ENCODE measurements around the gene ZMIZ2.
"Not testable (repeated sequence)": the region's sequence is repeated elsewhere in the genome, so short reads cannot be mapped to it uniquely, and the experiment has no call there.

Gene ZMIZ2

DNA sequence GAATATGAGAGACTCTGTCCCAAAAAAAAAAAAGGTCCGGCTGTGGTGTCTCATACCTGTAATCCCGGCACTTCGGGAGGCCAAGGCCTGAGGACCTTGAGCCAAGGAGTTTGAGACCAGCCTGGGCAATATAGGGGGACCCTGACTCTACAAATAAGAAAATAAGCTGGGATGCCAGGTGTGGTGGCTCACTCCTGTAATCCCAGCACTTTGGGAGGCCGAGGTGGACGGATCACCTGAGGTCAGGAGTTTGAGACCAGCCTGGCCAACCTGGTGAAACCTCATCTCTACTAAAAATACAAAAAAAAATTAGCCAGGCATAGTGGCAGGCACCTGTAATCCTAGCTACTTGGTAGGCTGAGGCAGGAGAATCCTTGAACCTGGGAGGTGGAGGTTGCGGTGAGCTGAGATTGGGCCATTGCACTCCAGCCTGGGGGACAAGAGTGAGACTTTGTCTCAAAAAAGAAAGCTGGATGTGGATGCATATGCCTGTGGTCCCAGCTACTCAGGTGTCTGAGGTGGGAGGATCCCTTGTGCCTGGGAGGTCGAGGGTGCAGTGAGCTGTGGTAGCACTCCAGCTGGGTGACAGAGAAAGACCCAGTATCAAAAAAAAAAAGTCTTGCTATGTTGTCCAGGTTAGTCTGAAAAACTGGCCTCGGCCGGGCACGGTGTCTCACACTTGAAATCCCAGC is 55.3 kb downstream of the ZMIZ2 start:
- not testable (repeated sequence) for DNase-seq

DNA sequence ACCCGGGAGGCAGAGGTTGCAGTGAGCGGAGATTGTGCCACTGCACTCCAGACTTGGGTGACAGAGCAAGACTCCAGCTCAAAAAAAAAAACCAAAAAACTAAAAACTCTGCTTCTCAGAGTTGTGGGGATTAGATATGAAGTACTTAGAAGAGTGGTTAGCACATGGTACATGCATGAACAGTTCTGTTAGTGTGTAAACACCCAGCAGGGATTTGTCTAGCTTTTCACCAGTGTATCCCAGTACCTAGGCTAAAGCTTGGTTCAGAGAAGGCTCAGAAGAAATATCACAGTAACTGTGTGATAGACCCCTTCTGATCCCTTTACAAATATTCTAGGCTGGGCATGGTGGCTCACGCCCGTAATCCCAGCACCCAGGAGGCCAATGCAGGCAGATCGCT is 57.3 kb downstream of the ZMIZ2 start:
- no peak for DNase-seq

DNA sequence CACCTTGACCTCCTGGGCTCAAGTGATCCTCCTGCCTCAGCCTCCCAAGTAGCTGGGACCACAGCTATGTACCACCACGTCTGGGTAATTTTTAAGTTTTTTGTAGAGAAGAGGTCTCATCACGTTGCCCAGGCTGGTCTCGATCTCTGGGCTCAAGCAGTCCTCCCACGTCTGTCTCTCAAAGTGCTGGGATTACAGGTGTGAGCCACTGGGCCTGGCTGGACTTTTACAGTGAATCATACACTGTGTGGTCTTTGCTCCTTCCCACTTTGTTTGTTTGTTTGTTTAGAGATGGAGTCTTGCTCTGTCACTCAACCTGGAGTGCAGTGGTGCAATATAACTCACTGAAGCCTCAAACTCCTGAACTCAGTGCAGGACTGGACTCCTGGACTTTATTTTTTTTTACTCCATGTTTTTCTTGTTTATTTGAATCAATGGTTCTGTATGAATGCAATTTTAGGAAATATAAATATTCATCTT is 60.3 kb downstream of the ZMIZ2 start:
- no peak for DNase-seq

DNA sequence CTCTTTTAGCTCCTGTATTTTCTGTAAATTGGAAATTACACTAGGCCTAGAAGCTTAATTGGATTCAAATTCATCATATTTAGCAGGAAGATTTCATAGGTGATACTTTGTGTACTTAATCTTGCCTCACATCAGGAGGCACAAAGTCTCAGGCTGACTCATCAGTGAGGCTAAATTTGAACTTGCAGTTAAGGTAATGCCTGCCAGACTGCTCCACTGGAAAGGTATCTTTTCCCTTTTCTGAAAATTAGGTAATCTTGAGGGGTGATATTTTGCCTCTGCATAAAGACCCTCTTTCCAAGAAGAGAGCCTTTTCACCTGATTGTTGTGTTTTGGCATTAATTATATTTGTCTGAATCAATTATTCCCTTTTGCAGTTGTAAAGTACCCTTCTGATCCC is 62.4 kb downstream of the ZMIZ2 start:
- DNase-seq = no peak

DNA sequence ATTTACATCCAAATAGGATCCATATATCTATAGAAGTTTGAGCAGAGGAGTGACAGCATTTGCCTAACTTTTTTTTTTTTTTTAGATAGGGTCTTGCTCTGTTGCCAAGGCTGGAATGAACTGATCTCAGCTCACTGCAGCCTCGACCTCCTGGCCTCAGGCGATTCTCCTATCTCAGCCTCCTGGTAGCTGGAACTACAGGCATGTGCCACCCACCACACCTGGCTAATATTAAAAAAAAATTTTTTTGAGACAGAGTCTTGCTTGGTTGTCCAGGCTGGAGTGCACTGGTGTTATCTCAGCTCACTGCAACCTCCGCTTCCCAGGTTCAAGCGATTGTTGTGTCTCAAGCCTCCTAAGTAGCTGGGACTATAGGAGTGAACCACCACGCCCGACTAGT is 62.9 kb downstream of the ZMIZ2 start:
- no peak for DNase-seq

DNA sequence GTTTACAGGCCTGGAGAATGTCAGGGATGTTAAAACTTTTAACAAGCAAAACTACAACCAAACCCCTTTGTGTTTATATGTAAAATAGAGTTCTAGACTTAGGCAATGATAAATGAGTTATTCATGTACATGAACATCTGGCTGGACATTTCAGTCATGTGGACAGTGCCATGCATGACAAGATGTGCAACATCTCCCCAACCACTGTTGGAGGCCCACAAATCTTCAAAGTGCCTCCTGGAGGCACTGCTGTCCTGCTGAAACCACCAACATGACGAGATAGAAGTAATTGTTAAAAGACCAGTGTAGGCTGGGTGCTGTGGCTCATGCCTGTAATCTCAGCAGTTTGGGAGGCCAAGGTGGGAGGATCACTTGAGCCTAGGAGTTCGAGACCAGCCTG is 66.3 kb downstream of the ZMIZ2 start:
- DNase-seq = no peak

DNA sequence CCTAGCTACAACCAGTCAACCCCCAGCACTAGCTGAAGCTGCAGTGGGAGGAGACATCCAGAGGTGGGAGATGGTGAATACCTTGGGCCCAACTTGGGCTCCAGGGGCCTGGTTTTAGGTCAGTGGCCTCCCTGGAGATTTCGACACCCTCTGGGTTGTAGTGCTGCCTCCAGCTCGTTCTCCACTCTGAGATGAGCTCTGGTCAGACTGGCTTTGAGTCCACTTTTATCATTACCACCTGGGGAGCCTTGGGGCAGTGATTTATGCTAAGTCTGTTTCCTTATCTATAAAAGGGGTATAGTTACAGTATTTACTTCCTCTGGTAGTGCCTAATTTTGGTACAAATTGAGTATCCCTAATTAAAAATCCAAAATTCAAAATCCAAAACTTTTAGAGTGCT is 70.6 kb downstream of the ZMIZ2 start:
- DNase-seq = no peak
